Umbilical cord (tissue), 2 donors: ENCODE results near the gene RIMKLB. TPM values are rescaled to one million over a fixed set of nuclear protein-coding genes. Genes with fewer than 3 reads are reported as not detected.
A peak's percentile ranks its signal among the peaks of the same experiment; 100 is the strongest.
"Not testable (repeated sequence)": the region's sequence is repeated elsewhere in the genome, so short reads cannot be mapped to it uniquely, and the experiment has no call there.

ENCODE experiments used
- DNase-seq: peaks from one replicate; pipeline ENCODE4 v3.0.0-alpha.2; 2015; ENCODE audit warnings: low spot score
- total RNA-seq: library from RNA; depleted of rRNA; stranded (reverse); fragments of >200 nt; gene quantifications from one replicate; pipeline ENCODE4 v1.2.3, GENCODE V29; 2014; ENCODE audit warnings: low replicate concordance; ENCODE audit not compliant: insufficient read depth

RIMKLB gene
- total RNA-seq, 1 donor from 2014 or later: 72.2 TPM

DNA sequence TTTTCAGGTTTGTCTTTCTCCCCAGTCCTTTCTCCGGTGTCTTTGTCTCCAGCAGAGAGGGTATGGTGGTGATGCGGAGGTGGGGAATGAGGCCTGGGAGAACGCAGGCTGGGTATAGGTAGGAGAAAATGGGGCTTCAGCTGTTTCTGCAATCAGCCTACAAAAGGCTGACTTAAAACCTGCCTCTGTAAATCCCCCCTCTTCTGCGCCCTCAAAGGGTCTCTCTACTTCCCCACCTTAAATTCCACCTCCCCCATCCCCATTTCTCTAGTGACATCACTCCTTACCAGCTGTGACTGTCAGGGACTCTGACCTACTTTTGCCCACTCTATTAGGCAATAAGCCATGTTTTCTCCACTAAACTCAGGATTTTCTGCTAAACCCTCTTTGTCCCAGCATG lies 8.1 kb upstream of the RIMKLB start:
- DNase-seq: peak; percentile 28

GRCh38 chr12:8692573-8692972 lies 5.2 kb upstream of the RIMKLB start:
- DNase-seq: peak; percentile 98

- no peak for DNase-seq
Observed at GRCh38 chr12:8695116-8695515, 2.7 kb upstream of the RIMKLB start.

DNA sequence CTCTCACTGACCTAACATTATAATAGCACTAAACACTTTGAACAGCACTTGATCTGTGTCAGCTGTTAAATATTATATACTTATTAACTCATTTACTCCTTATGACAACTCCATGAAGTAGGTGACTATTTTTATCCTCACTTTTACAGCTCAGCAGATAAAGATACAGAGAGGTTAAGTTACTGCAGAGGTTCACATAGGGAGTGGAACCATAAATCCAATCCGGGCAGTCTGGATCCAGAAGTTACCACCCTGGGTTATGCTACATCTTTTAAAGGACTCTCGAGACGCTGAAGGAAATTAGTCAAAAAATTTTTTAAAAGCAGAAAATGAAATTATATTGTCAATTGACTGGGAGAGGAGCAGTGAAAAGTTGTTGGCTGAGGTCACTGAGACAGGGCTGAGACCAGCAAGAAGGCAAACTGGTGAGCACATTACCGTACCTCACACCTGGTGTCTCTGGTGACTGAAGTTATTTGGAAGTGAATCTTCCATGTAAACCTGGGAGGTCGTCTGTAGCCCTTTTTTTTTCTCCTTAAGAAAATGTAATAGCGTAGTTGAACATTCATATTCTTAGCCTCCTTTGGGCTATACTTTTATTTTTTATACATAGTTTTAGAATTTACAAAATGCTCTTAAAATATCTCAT lies 1.2 kb upstream of the RIMKLB start:
- no peak for DNase-seq

DNA sequence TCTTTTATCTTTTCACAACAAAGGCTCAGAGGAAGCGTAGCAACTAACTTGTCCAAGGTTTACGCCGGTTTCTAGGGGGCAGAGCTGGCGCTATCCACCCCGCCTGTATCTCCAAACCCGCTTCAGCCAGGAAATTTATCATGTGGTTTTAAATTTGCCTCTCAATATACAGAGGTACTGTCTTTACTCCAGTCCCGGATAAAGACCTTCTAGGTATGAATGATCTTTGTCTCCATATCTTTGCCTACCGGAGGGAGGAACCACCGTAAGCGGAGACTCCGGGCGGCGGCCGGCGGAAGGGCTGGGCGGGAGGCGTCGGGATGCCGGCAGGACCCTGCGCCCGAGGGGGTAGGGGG lies 693 bp upstream of the RIMKLB start:
- peak; percentile 76 for DNase-seq

DNA sequence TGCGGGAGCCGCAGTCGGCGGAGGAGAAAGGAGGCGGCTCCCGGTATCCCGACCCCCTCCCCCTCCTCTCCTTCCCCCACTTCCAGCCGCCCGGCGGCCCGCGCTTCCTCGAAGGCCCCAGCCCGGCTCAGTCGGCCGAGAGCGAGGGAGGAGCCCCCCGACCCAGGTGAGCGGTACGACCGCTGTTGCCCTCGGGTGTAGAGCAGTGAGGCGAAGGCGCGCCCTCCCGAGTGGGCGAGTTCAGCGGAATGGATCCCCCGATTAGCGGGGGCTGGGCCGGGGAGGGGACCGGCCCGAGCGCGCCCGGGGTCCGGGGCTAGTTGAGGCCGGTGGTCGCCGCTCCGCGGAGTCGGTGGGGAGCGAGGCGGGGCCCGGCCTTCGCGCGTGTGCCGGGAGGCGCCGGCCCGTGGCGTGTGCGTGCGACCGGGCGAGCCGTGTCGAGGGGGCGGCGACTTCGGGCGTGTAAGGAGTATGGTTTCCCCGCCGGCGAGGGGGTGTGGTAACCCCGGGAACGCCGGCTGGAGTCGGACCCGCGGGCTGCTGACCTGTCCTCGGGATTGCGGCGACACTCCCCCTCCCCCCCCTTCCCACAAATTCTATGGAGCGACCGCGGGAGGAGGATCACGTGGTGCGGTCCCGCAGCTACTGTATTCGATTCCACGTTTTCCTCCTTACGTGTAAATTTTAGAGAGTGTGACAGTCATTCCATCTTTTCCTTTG lies 501 bp downstream of the RIMKLB start:
- peak; percentile 57 for DNase-seq

DNA sequence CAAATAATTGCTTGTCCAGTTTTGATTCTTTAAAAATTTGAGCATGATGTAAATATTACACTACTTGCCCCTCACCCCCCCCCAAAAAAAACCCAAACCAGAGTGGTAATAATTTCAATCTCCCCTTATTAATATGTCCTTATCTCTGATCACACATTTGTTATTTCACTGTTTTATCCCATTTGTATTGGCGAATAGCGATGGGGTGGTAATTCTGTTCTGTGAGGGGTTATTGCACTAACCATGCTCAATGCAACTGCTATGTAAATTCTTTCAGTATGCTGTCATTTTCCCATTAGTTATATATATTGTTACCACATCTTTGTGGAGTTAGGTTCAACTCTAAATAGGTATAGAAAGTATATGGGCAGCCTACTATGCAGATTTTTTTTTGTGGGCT lies 1.1 kb downstream of the RIMKLB start:
- peak; percentile 28 for DNase-seq

DNA sequence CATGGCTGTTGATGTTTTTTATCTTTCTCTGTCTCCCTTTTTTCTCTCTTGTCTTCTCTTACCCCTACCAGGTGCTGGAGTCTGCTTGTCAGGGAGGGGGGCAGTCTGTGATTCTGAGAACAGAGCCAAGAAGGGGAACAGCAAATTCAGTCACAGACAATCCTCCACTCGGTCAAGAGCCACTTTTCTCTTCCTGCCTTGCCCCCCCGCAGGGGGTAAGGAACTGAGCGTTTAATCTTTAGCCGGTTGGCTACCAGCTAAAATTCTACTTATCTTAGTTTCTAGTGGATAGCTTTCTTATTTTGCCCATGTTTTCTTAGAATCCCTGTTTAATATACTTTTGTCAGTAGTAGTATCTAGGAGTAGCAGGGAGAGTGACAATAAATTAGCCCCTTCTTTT lies 1.9 kb downstream of the RIMKLB start:
- no peak for DNase-seq

DNA sequence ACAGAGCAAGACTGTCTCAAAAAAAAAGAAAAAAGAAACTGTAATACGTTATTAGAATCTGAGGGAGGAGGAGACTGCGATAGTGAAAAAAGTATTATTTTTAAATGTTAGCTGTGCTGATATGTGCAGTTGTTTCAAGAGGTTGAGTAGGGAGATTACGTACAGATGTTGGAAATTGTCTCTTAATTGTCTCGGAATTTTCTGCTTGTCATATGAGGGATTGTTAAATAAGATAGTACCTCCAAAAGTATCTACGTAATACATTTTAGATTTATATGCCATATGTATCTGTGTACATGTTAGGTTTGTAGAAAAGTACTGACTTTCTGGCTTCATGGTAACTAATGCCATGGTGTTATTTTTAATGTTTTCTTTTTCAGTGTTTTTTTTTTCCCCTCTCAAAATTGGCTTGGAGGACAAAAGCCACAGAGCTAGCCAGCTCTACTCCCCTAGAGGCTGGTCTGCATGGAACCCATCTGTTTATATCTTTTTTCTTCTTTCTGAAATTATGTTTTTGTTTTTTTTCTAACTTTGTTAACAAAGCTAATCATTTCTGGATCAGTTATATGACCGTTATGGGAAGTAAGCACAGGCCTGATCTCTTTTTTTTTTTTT lies 3.4 kb downstream of the RIMKLB start:
- no peak for DNase-seq

- no peak for DNase-seq
Observed at GRCh38 chr12:8702159-8702558, 4.4 kb downstream of the RIMKLB start.

- no peak for DNase-seq
Observed at GRCh38 chr12:8709124-8709830, 11.5 kb downstream of the RIMKLB start.

- no peak for DNase-seq
Observed at GRCh38 chr12:8712572-8712971, 14.8 kb downstream of the RIMKLB start.

DNA sequence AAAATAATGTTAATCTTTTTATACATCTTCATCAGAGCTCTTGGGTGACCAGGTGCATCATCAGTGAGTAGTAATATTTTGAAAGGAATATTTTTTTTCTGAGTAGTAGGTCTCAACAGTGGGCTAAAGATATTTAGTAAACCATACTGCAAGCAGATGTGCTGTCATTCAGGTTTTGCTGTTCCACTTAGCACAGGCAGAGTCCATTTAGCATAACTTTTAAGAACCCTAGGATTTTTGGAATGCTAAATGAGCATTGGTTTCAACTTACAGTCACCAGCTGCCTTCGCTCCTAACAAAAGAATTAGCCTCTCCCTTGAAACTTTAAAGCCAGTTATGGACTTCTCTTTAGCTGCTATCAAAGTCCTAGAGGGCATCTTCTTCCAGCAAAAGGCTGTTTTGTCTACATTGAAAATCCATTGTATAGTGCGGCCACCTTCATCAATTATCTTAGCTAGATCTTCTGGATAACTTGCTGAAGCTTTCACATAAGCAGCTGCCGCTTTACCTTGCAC lies 24.6 kb downstream of the RIMKLB start:
- no peak for DNase-seq

- no peak for DNase-seq
Observed at GRCh38 chr12:8734873-8735381, 37.1 kb downstream of the RIMKLB start.

- DNase-seq: no peak
Observed at GRCh38 chr12:8742501-8742900, 44.7 kb downstream of the RIMKLB start.

DNA sequence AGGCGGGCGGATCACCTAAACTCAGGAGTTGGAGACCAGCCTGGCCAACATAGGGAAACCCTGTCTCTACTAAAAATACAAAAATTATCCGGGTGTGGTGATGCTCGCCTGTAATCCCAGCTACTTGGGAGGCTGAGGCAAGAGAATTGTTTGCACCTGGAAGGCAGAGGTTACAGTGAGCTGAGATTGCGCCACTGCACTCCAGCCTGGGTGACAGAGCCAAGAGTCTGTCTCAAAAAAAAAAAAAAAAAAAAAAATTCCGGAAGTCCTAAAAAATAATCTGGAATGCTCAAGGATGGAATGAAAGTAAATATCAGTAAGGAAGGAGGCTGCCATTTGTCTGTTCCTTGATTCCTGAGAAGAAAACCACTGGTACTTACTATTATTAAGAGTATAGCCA lies 45.3 kb downstream of the RIMKLB start:
- not testable (repeated sequence) for DNase-seq

- not testable (repeated sequence) for DNase-seq
Observed at GRCh38 chr12:8745631-8746030, 47.8 kb downstream of the RIMKLB start.

DNA sequence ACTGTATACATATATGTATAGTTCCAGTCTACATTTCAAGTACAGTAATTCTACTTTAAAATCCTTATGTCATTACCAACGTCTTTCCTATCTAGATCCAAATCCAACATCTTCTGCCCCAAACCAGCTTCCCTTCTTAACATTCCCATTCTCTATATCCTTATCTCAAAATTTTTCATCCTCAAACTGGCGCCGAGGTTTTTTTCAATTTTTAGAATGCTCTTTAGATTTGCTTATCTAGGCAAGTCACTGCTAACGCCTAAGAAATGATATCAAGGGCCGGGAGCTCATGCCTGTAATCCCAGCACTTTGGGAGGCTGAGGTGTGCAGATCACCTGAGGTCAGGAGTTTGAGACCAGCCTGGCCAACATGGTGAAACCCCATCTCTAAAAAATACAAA lies 48.3 kb downstream of the RIMKLB start:
- DNase-seq: no peak

DNA sequence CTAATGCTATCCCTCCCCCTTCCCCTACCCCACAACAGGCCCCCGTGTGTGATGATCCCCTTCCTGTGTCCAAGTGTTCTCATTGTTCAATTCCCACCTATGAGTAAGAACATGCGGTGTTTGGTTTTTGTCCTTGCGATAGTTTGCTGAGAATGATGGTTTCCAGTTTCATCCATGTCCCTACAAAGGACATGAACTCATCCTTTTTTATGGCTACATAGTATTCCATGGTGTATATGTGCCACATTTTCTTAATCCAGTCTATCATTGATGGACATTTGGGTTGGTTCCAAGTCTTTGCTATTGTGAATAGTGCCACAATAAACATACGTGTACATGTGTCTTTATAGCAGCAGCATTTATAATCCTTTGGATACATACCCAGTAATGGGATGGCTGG lies 62.3 kb downstream of the RIMKLB start:
- not testable (repeated sequence) for DNase-seq

DNA sequence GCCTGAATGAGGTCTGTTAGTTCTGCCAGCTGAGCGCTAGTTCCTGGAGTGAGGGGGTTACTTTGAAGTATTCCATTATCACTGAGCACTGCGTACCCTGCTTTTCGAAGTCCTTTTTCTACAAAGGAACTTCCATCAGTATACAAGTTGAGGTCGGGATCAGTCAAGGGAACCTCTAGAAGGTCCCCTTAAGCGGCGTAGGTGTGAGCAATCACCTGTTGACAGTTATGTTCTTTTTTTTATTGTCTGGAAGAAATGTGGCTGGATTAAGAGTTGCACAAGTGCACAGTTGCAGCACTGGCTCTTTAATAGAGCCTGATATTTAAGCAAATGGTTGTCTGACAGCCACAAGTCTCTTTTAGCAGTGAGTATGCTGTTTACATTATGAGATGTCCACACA lies 64.9 kb downstream of the RIMKLB start:
- DNase-seq: not testable (repeated sequence)

GRCh38 chr12:8766121-8766520 lies 68.3 kb downstream of the RIMKLB start:
- not testable (repeated sequence) for DNase-seq

DNA sequence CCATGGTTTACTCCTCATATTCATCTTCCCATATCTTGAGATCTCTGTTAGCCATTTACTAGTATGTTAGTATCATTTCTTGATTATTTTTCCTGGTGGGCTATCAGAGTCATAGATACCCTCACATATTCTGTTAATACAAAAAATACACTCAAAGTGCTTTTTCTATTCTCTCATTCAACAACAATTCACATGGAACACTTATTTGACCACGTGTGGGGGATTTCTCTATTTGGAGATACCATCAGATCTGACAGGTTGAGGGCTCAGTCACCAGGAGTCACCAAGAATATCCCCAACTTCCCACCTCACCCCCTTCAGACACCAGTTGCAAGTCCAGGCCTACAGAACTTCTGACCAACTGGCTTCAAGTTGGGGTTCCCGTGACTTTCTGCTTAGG lies 72.7 kb downstream of the RIMKLB start:
- no peak for DNase-seq
